Memory B cell (primary cell): Measurements from ENCODE around the gene FBLL1.
"Not testable (repeated sequence)": the region's sequence is repeated elsewhere in the genome, so short reads cannot be mapped to it uniquely, and the experiment has no call there.

ENCODE experiments used
- ATAC-seq: fragments of 150-1000 bp; cut with Tn5 transposase; 2 replicates; pipeline ENCODE4 v1.10.0; 2021; ENCODE audit warnings: low read depth, mild to moderate bottlenecking, moderate library complexity
- DNase-seq, 2 donors: peaks; one replicate each; pipeline ENCODE4 v3.0.0; 2022; ENCODE audit warnings: low spot score in 2 of 2
- H3K27ac Mint-ChIP-seq: one replicate; pipeline ENCODE4 v1.8.0; 2022; ENCODE audit warnings: mild to moderate bottlenecking, moderate library complexity, mixed read lengths
- H3K27me3 Mint-ChIP-seq: one replicate; pipeline ENCODE4 v1.8.0; 2022; ENCODE audit warnings: mixed read lengths
- H3K36me3 Mint-ChIP-seq: one replicate; pipeline ENCODE4 v1.8.0; 2022; ENCODE audit warnings: mild to moderate bottlenecking, mixed read lengths
- H3K4me1 Mint-ChIP-seq: one replicate; pipeline ENCODE4 v1.8.0; 2022; ENCODE audit warnings: mixed read lengths
- H3K4me3 Mint-ChIP-seq: one replicate; pipeline ENCODE4 v1.8.0; 2022; ENCODE audit warnings: mild to moderate bottlenecking, moderate library complexity, mixed read lengths
- H3K9me3 Mint-ChIP-seq: one replicate; pipeline ENCODE4 v1.8.0; 2022; ENCODE audit warnings: mixed read lengths

FBLL1 gene

GRCh38 chr5:168530621-168531150 is 1.6 kb downstream of the FBLL1 start:
- Mint-ChIP-seq H3K36me3 (peaks cover 4% of the 10 kb centered on the region), H3K4me3 (peak overlapping the region; percentile 62), H3K4me1 (peaks cover 4% of the 10 kb centered on the region), H3K9me3 (peaks cover 2% of the 10 kb centered on the region), H3K27ac (no peak overlapping the region), H3K27me3 (peaks cover 17% of the 10 kb centered on the region)
- no peak for ATAC-seq
- no peak for DNase-seq

GRCh38 chr5:168531191-168531590 is 2.1 kb downstream of the FBLL1 start:
- peaks cover 4% of the 10 kb centered on the region for H3K36me3 Mint-ChIP-seq
- DNase-seq (no peak), ATAC-seq (no peak)
- peaks cover 17% of the 10 kb centered on the region for H3K27me3 Mint-ChIP-seq
- no peak overlapping the region for H3K27ac Mint-ChIP-seq
- peaks cover 2% of the 10 kb centered on the region for H3K9me3 Mint-ChIP-seq
- H3K4me1 Mint-ChIP-seq, result peaks cover 4% of the 10 kb centered on the region
- no peak overlapping the region for H3K4me3 Mint-ChIP-seq

GRCh38 chr5:168531987-168532864 is 3.1 kb downstream of the FBLL1 start:
- Mint-ChIP-seq H3K27ac (no peak overlapping the region), H3K4me1 (peaks cover 4% of the 10 kb centered on the region), H3K9me3 (peaks cover 2% of the 10 kb centered on the region), H3K36me3 (peaks cover 4% of the 10 kb centered on the region), H3K4me3 (no peak overlapping the region), H3K27me3 (peaks cover 19% of the 10 kb centered on the region)
- ATAC-seq (no peak), DNase-seq (no peak)

- H3K9me3 Mint-ChIP-seq, H3K4me1 Mint-ChIP-seq, H3K4me3 Mint-ChIP-seq, DNase-seq, ATAC-seq, H3K36me3 Mint-ChIP-seq, H3K27ac Mint-ChIP-seq: not testable (repeated sequence)
- peaks cover 14% of the 10 kb centered on the region for H3K27me3 Mint-ChIP-seq
Measured at GRCh38 chr5:168534351-168534750, 5.2 kb downstream of the FBLL1 start.

GRCh38 chr5:168537176-168537575 is 8.1 kb downstream of the FBLL1 start:
- peaks cover 3% of the 10 kb centered on the region for H3K9me3 Mint-ChIP-seq
- ATAC-seq (no peak), DNase-seq (no peak)
- no peak overlapping the region for H3K27ac Mint-ChIP-seq
- no peaks in the 10 kb centered on the region for H3K4me1 Mint-ChIP-seq
- peaks cover 6% of the 10 kb centered on the region for H3K27me3 Mint-ChIP-seq
- no peak overlapping the region for H3K4me3 Mint-ChIP-seq
- no peaks in the 10 kb centered on the region for H3K36me3 Mint-ChIP-seq

- DNase-seq, result no peak
- Mint-ChIP-seq H3K36me3 (peaks cover 29% of the 10 kb centered on the region), H3K4me1 (peaks cover 5% of the 10 kb centered on the region), H3K27ac (no peak overlapping the region), H3K9me3 (peaks cover 3% of the 10 kb centered on the region), H3K27me3 (no peaks in the 10 kb centered on the region), H3K4me3 (no peak overlapping the region)
- no peak for ATAC-seq
Measured at GRCh38 chr5:168549554-168549953, 20.4 kb downstream of the FBLL1 start.

GRCh38 chr5:168550656-168551055 is 21.6 kb downstream of the FBLL1 start:
- Mint-ChIP-seq H3K4me1 (peaks cover 4% of the 10 kb centered on the region), H3K36me3 (peaks cover 27% of the 10 kb centered on the region), H3K27ac (no peak overlapping the region), H3K4me3 (no peak overlapping the region), H3K9me3 (peaks cover 2% of the 10 kb centered on the region), H3K27me3 (no peaks in the 10 kb centered on the region)
- ATAC-seq, result no peak
- DNase-seq, result no peak

- no peak for ATAC-seq
- no peak overlapping the region for H3K4me3 Mint-ChIP-seq
- H3K27ac Mint-ChIP-seq, result no peak overlapping the region
- no peaks in the 10 kb centered on the region for H3K27me3 Mint-ChIP-seq
- no peak for DNase-seq
- H3K4me1 Mint-ChIP-seq, result peaks cover 4% of the 10 kb centered on the region
- peaks cover 33% of the 10 kb centered on the region for H3K36me3 Mint-ChIP-seq
- peaks cover 2% of the 10 kb centered on the region for H3K9me3 Mint-ChIP-seq
Measured at GRCh38 chr5:168552146-168552545, 23.0 kb downstream of the FBLL1 start.

- Mint-ChIP-seq H3K27ac (no peak overlapping the region), H3K27me3 (no peaks in the 10 kb centered on the region), H3K4me1 (peaks cover 4% of the 10 kb centered on the region), H3K36me3 (peaks cover 34% of the 10 kb centered on the region), H3K9me3 (no peaks in the 10 kb centered on the region), H3K4me3 (no peak overlapping the region)
- ATAC-seq (no peak), DNase-seq (no peak)
Measured at GRCh38 chr5:168553377-168554130, 24.4 kb downstream of the FBLL1 start.

- DNase-seq, result no peak
- ATAC-seq, result no peak
Measured at GRCh38 chr5:168557389-168557788, 28.3 kb downstream of the FBLL1 start.

GRCh38 chr5:168562279-168562678 is 33.2 kb downstream of the FBLL1 start:
- DNase-seq (no peak), ATAC-seq (no peak)
- Mint-ChIP-seq H3K4me1 (no peaks in the 10 kb centered on the region), H3K27me3 (no peaks in the 10 kb centered on the region), H3K4me3 (no peak overlapping the region), H3K36me3 (peaks cover 20% of the 10 kb centered on the region), H3K9me3 (no peaks in the 10 kb centered on the region), H3K27ac (no peak overlapping the region)

More at GRCh38 chr5:168557389-168557788, 28.3 kb downstream of the FBLL1 start:
- no peaks in the 10 kb centered on the region for H3K9me3 Mint-ChIP-seq
- no peaks in the 10 kb centered on the region for H3K27me3 Mint-ChIP-seq
- peaks cover 4% of the 10 kb centered on the region for H3K4me1 Mint-ChIP-seq
- no peak overlapping the region for H3K27ac Mint-ChIP-seq
- peaks cover 36% of the 10 kb centered on the region for H3K36me3 Mint-ChIP-seq
- H3K4me3 Mint-ChIP-seq, result no peak overlapping the region

- ATAC-seq (no peak), DNase-seq (no peak)
- Mint-ChIP-seq H3K4me1 (no peaks in the 10 kb centered on the region), H3K9me3 (no peaks in the 10 kb centered on the region), H3K27me3 (no peaks in the 10 kb centered on the region), H3K36me3 (peaks cover 18% of the 10 kb centered on the region), H3K4me3 (no peak overlapping the region), H3K27ac (no peak overlapping the region)
Measured at GRCh38 chr5:168563959-168564358, 34.9 kb downstream of the FBLL1 start.

GRCh38 chr5:168568738-168569137 is 39.6 kb downstream of the FBLL1 start:
- no peak for ATAC-seq
- Mint-ChIP-seq H3K27me3 (no peaks in the 10 kb centered on the region), H3K36me3 (peaks cover 16% of the 10 kb centered on the region)

More at GRCh38 chr5:168568738-168569137, 39.6 kb downstream of the FBLL1 start:
- no peak overlapping the region for H3K27ac Mint-ChIP-seq
- DNase-seq, result no peak
- H3K4me1 Mint-ChIP-seq, result peaks cover 11% of the 10 kb centered on the region
- no peaks in the 10 kb centered on the region for H3K9me3 Mint-ChIP-seq
- H3K4me3 Mint-ChIP-seq, result no peak overlapping the region
